B cell (primary cell): Measurements from ENCODE around the gene ISCU. TPM values are rescaled to one million over a fixed set of nuclear protein-coding genes. Genes with fewer than 3 reads are reported as not detected.

Experiments
- ATAC-seq: fragments of 200-7000 bp; cut with Tn5 transposase; one replicate; pipeline ENCODE4 v1.10.0; 2021; ENCODE audit warnings: low read depth, mild to moderate bottlenecking, moderate number of reproducible peaks, moderate library complexity
- CTCF ChIA-PET: fragments of 350-600 bp; sonication (Branson Sonifier 250); formaldehyde crosslinking; loops from one replicate; lab custom pipeline; 2021; ENCODE audit warnings: antibody characterized with exemption, inconsistent platforms; lab: Charles Lee
- POLR2A ChIA-PET: fragments of 350-600 bp; sonication (Branson Sonifier 250); formaldehyde crosslinking; loops from one replicate; lab custom pipeline; 2021; ENCODE audit warnings: antibody characterized with exemption; lab: Charles Lee
- DNase-seq: peaks from one replicate; pipeline ENCODE4 v3.0.0; 2013
- H2AFZ ChIP-seq: 2 replicates; pipeline ENCODE4 v1.6.1; 2012; ENCODE audit warnings: mild to moderate bottlenecking, low read depth, low read length; ENCODE audit not compliant: insufficient read depth, poor library complexity, severe bottlenecking
- H3K27ac ChIP-seq, 2 donors: 1 replicate in 1 of 2; 2 replicates in 1 of 2; pipeline ENCODE4 v1.5.1; 2012 to 2013; ENCODE audit warnings: low read length in 2 of 2, mild to moderate bottlenecking in 2 of 2, moderate library complexity in 1 of 2
- H3K27me3 ChIP-seq, 4 experiments: fragments of 200-600 bp in 1 of 4; sonication (generic) in 1 of 4; replicated peaks in 1 of 4; 1 replicate in 2 of 4; 2 replicates in 2 of 4; pipeline versions ENCODE4 v1.6.1 to v1.7.0; 2013 to 2016; ENCODE audit warnings: low read length in 3 of 4, mild to moderate bottlenecking in 2 of 4, mixed read lengths in 1 of 4, moderate library complexity in 1 of 4; ENCODE audit not compliant: insufficient read depth in 4 of 4, control insufficient read depth in 3 of 4; ENCODE audit errors: control extremely low read depth in 1 of 4
- H3K36me3 ChIP-seq, 2 experiments: replicated peaks in 1 of 2; 1 replicate in 1 of 2; 2 replicates in 1 of 2; pipeline versions ENCODE4 v1.6.1 to v1.7.1; 2013; ENCODE audit warnings: low read length in 1 of 2; ENCODE audit not compliant: insufficient read depth in 2 of 2, control insufficient read depth in 1 of 2; ENCODE audit errors: control extremely low read depth in 1 of 2, extremely low read depth in 1 of 2
- H3K4me1 ChIP-seq, 2 donors: fragments of 200-600 bp in 1 of 2; sonication (generic) in 1 of 2; 1 replicate in 1 of 2; 2 replicates in 1 of 2; pipeline versions ENCODE4 v1.5.1 to v1.6.1; 2013 to 2017; ENCODE audit warnings: low read length in 2 of 2; ENCODE audit not compliant: control insufficient read depth in 2 of 2, insufficient read depth in 2 of 2
- H3K4me2 ChIP-seq: replicated peaks from 2 replicates; pipeline ENCODE3; 2012; ENCODE audit warnings: mild to moderate bottlenecking, low read depth, low read length; ENCODE audit not compliant: poor library complexity, severe bottlenecking
- H3K4me3 ChIP-seq, 5 experiments: fragments of 200-600 bp in 1 of 5; sonication (generic) in 1 of 5; 1 replicate in 3 of 5; 2 replicates in 2 of 5; pipeline versions ENCODE4 v1.5.1 to v1.7.0; 2011 to 2016; ENCODE audit warnings: low read length in 4 of 5, mild to moderate bottlenecking in 4 of 5, low read depth in 2 of 5, control low read depth in 1 of 5, moderate library complexity in 1 of 5; ENCODE audit not compliant: insufficient read depth in 1 of 5; ENCODE audit errors: control extremely low read depth in 1 of 5, extremely low read depth in 1 of 5
- H3K79me2 ChIP-seq: fragments of 200-600 bp; sonication (generic); one replicate; pipeline ENCODE4 v1.6.0; 2016; ENCODE audit warnings: low read length; ENCODE audit not compliant: control insufficient read depth, insufficient read depth
- H3K9ac ChIP-seq: fragments of 200-600 bp; sonication (generic); 2 replicates; pipeline ENCODE4 v1.6.1; 2017; ENCODE audit warnings: mild to moderate bottlenecking, low read length, moderate library complexity
- H3K9me3 ChIP-seq, 3 donors: one replicate each; pipeline versions ENCODE4 v1.6.1 to v1.7.1; 2013; ENCODE audit warnings: low read length in 2 of 3; ENCODE audit not compliant: control insufficient read depth in 2 of 3, insufficient read depth in 1 of 3; ENCODE audit errors: control extremely low read depth in 1 of 3
- H4K20me1 ChIP-seq: 2 replicates; pipeline ENCODE4 v1.6.0; 2012; ENCODE audit warnings: mild to moderate bottlenecking, low read length; ENCODE audit not compliant: insufficient read depth, control insufficient read depth, poor library complexity, severe bottlenecking
- H3K27ac Mint-ChIP-seq: one replicate; pipeline ENCODE4 v1.8.0; 2021; ENCODE audit warnings: mixed read lengths
- H3K27me3 Mint-ChIP-seq: one replicate; pipeline ENCODE4 v1.8.0; 2021; ENCODE audit warnings: mixed read lengths
- H3K4me1 Mint-ChIP-seq: one replicate; pipeline ENCODE4 v1.8.0; 2021; ENCODE audit warnings: mixed read lengths
- H3K4me3 Mint-ChIP-seq: one replicate; pipeline ENCODE4 v1.8.0; 2021; ENCODE audit warnings: mixed read lengths
- H3K9me3 Mint-ChIP-seq: one replicate; pipeline ENCODE4 v1.8.0; 2022; ENCODE audit warnings: mixed read lengths; ENCODE audit not compliant: insufficient read depth
- CTCF ChIP-seq: fragments of 200-600 bp; IDR thresholded peaks from one replicate; pipeline ENCODE4 v1.8.0; 2022; ENCODE audit warnings: antibody characterized with exemption, mild to moderate bottlenecking
- EZH2 ChIP-seq: IDR thresholded peaks from 2 replicates; pipeline ENCODE4 v1.6.1; 2012; ENCODE audit warnings: borderline replicate concordance, low read depth, mild to moderate bottlenecking, moderate library complexity, low read length; ENCODE audit not compliant: insufficient read depth, poor library complexity, severe bottlenecking
- WGBS: methylation state at CpG from one replicate; pipeline ENCODE4 v1.1.5; 2013; ENCODE audit warnings: missing lambda C conversion rate; ENCODE audit not compliant: insufficient coverage; 5-methylcytosine and 5-hydroxymethylcytosine counted together
- intact Hi-C: fragments of 100-400 bp; cut with micrococcal nuclease; formaldehyde crosslinking; loops from one replicate; pipeline ENCODE4 v1.10.0; 2022
- polyA plus RNA-seq: library from polyadenylated mRNA; depleted of rRNA; stranded (reverse); fragments of >200 nt; gene quantifications from 2 replicates; pipeline ENCODE4 v1.2.3, GENCODE V29; 2012
- total RNA-seq, 2 donors: library from RNA; stranded (reverse); fragments of 120-200 nt in 1 of 2; gene quantifications; 1 replicate in 1 of 2; 2 replicates in 1 of 2; pipeline versions ENCODE4 v1.2.3 to v1.2.4, GENCODE V29; 2013 to 2022

Gene ISCU
- total and polyA plus RNA-seq, 2 donors (not counting 1 experiment from before 2014, with no cell fraction given) = 173 to 209 TPM

- peak; percentile 48 for DNase-seq
- H3K79me2 ChIP-seq = no peaks in the 10 kb centered on the region
- H3K4me1 Mint-ChIP-seq = peaks cover 82% of the 10 kb centered on the region
- CTCF ChIA-PET = interaction anchor here (0.7 to 19.8 kb wide), 14 partner anchors 9 to 380 kb away, joined by 3 to 424 read pairs (median 5); partner anchors contain the start of genes CORO1C, ISCU, SART3 and SELPLG
- peak overlapping the region in 1 of 2 donors; percentile 64 for H3K27ac ChIP-seq
- no peaks in the 10 kb centered on the region for H3K27me3 Mint-ChIP-seq
- WGBS = 100% methylated on average over 1 of the region's 3 CpGs
- no peaks in the 10 kb centered on the region for H3K27me3 ChIP-seq
- no peak for ATAC-seq
- no peak for TF ChIP-seq EZH2
- peak; percentile 41 for TF ChIP-seq CTCF
- H3K9me3 Mint-ChIP-seq = no peaks in the 10 kb centered on the region
- H3K27ac Mint-ChIP-seq = peak overlapping the region; percentile 80
- no peak overlapping the region for H3K4me3 Mint-ChIP-seq
- H4K20me1 ChIP-seq = no peaks in the 10 kb centered on the region
- H3K9me3 ChIP-seq = no peaks in the 10 kb centered on the region
- peaks cover 56 to 76% of the 10 kb centered on the region in 2 donors for H3K4me1 ChIP-seq
- no peak overlapping the region for H3K4me2 ChIP-seq
- H3K9ac ChIP-seq = no peak overlapping the region
- no peak overlapping the region for H2AFZ ChIP-seq
- H3K36me3 ChIP-seq = peaks cover 9 to 33% of the 10 kb centered on the region in 2 experiments
- POLR2A ChIA-PET = interaction anchor here (0.5 to 1.5 kb wide), 3 partner anchors 21 to 237 kb away, joined by 4 to 9 read pairs (median 6); no protein-coding TSS in a partner anchor
- intact Hi-C loops = no loop called here
- H3K4me3 ChIP-seq = no peak overlapping the region
Observed at GRCh38 chr12:108570743-108571608, 8.6 kb downstream of the ISCU start.
